Retinal pigment epithelial cell (primary cell): ENCODE measurements around the gene APOBEC3B.
"Not testable (repeated sequence)": the region's sequence is repeated elsewhere in the genome, so short reads cannot be mapped to it uniquely, and the experiment has no call there.

Source experiments
- DNase-seq: peaks from one replicate; pipeline ENCODE4 v3.0.0-alpha.2; 2010; ENCODE audit warnings: low read depth
- H3K4me3 ChIP-seq: 2 replicates; pipeline ENCODE4 v1.5.1; 2011; ENCODE audit warnings: mild to moderate bottlenecking, low read length, control low read depth, moderate library complexity
- CTCF ChIP-seq: conservative IDR thresholded peaks from 2 replicates; pipeline ENCODE4 v1.5.1; 2011; ENCODE audit warnings: low read depth, low read length, control low read depth, inconsistent platforms

Gene APOBEC3B

GRCh38 chr22:39028281-39028680 lies 46.1 kb downstream of the APOBEC3B start:
- H3K4me3 ChIP-seq: no peak overlapping the region
- no peak for TF ChIP-seq CTCF
- DNase-seq: no peak

DNA sequence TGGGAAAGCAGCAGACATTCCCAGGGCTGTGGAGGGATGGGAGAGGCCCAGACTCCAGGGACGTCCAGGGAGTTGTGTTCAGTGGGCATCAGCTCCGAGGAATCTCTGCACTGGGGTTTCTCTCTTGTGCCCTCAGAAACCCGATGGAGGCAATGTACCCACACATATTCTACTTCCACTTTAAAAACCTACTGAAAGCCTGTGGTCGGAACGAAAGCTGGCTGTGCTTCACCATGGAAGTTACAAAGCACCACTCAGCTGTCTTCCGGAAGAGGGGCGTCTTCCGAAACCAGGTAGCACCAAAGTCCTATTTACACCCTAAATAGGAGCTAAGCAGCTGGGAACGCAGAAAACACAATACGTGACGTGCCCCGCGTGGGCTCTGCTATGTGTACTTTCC lies 47.1 kb downstream of the APOBEC3B start:
- no peak overlapping the region for H3K4me3 ChIP-seq
- no peak for DNase-seq
- no peak for TF ChIP-seq CTCF

- no peak for DNase-seq
- H3K4me3 ChIP-seq: no peak overlapping the region
- no peak for TF ChIP-seq CTCF
Observed at GRCh38 chr22:39030705-39031104, 48.6 kb downstream of the APOBEC3B start.

GRCh38 chr22:39031434-39032295 lies 49.5 kb downstream of the APOBEC3B start:
- not testable (repeated sequence) for DNase-seq, H3K4me3 ChIP-seq

DNA sequence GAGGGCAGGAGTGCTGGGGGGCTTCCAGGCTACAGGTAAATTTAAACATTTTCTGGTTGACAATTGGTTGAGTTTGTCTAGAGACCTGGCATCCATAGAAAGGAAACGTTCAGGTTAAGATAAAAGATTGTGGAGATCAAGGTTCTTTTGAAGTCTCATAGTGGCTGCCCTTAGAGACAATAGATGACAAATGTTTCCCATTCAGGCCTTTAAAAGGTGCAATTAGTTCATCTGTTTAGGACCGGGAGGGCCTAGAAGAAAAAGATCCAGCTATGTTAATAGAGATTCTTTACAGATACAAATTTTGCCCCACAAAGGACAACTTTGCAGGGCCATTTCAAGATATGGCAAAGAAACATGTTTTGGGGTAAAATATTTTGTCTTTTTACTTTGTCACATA lies 54.9 kb downstream of the APOBEC3B start:
- not testable (repeated sequence) for DNase-seq, H3K4me3 ChIP-seq

DNA sequence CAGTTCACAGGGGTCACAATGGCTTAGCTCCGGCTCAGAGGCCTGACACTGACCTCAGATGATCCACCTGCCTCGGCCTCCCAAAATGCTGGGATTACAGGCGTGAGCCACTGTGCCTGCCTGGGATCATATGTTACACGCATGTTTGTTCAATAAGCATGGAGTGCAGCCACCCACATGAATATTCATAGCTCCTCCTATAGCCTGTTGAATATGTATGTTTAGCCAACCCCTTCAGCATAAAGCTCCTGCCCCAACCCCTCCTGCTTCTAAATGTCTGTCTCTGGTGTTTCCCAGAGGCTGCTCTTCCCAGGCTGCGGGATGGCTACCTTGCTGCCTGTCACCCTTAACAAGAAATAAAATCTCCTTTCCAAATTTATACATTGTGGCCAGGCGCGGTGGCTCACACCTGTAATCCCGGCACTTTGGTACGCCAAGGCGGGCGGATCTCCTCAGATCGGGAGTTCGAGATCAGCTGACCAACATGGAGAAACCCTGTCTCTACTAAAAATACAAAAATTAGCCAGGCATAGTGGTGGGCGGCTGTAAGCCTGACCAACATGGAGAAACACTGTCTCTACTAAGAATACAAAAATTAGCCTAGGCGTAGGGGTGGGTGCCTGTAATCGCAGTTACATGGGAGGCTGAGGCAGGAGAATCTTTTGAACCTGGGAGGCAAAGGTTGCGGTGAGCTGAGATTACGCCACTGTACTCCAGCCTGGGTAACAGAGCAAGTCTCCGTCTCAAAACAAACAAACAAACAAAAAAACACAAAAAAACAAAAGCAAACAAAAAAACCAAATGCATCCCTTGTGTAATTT lies 57.4 kb downstream of the APOBEC3B start:
- no peak overlapping the region for H3K4me3 ChIP-seq

DNA sequence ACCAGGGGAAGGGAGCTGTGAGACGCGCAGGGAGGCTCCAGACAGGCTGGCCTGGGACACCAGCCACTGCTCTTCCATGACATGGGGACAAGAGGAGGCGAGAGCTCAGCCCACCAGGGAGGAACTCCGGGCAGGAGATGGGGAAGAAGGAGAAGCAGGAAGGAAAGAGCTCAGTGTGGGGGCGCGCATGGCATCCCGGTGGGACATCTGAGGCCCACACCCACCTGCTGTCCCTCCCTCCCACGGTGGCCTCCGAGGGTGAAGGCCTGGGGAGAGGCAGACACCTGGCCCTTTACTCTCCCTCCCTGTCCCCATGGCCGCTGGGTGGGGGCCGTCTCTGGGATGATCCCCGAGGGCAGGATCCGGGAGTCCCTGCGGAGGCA lies 58.0 kb downstream of the APOBEC3B start:
- not testable (repeated sequence) for DNase-seq, H3K4me3 ChIP-seq

More for the DNA sequence above, 57.4 kb downstream of the APOBEC3B start:
- no peak for DNase-seq
- TF ChIP-seq CTCF: no peak

DNA sequence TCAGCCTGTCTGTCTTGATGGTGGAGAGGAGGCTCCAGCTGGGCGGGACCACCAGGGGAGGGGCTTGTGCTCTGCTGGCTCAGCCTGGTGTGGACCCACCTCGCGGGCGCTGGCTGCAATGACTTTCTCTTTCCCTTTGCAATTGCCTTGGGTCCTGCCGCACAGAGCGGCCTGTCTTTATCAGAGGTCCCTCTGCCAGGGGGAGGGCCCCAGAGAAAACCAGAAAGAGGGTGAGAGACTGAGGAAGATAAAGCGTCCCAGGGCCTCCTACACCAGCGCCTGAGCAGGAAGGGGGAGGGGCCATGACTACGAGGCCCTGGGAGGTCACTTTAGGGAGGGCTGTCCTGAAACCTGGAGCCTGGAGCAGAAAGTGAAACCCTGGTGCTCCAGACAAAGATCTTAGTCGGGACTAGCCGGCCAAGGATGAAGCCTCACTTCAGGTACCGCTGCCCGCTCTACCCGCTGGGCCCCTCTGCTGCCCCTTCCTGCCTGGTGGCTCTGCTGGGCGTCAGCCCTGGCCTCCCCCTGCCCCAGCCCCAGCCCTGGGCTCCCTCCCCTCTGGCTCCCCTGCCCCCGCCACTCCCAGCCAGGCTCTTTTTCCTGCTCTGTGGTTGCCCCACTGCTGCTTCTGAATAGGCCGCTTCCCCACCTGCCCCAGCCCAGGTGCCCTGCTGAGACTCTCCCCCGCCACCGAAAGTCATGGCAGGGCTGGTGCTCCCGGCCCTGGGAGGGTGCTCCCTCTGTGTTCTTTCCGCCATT lies 58.6 kb downstream of the APOBEC3B start, which contains the start of gene APOBEC3F:
APOBEC3F (plus strand) TSS at position 327 of the 759 bp plus-strand sequence; CDS start at position 424, 97 bp downstream.
- H3K4me3 ChIP-seq: peak within 1 kb of the TSS; percentile 44
- not testable (repeated sequence) for DNase-seq
